H9 (cell line): ENCODE measurements around the gene OTUB2. TPM values are rescaled to one million over a fixed set of nuclear protein-coding genes. Genes with fewer than 3 reads are reported as not detected.
A peak's percentile ranks its signal among the peaks of the same experiment; 100 is the strongest.

ENCODE experiments used
- DNase-seq: peaks from one replicate; pipeline ENCODE4 v3.0.0-alpha.2; 2017
- H2AFZ ChIP-seq: one replicate; pipeline ENCODE4 v1.6.1; 2013; ENCODE audit warnings: mild to moderate bottlenecking, low read length, control low read depth, moderate library complexity
- H2AK5ac ChIP-seq: 2 replicates; pipeline ENCODE4 v1.6.1; 2013; ENCODE audit warnings: low read length, control low read depth, mixed read lengths; ENCODE audit not compliant: insufficient read length
- H2BK120ac ChIP-seq: one replicate; pipeline ENCODE4 v1.6.1; 2013; ENCODE audit warnings: low read depth, mild to moderate bottlenecking, low read length, control low read depth, inconsistent platforms; ENCODE audit not compliant: poor library complexity, severe bottlenecking
- H2BK12ac ChIP-seq: 2 replicates; pipeline ENCODE4 v1.6.1; 2013; ENCODE audit warnings: low read length, control low read depth, mixed read lengths, low read depth; ENCODE audit not compliant: insufficient read length
- H2BK15ac ChIP-seq: 2 replicates; pipeline ENCODE4 v1.6.1; 2013; ENCODE audit warnings: low read depth, low read length, control low read depth
- H2BK20ac ChIP-seq: one replicate; pipeline ENCODE4 v1.6.1; 2013; ENCODE audit warnings: low read depth, mild to moderate bottlenecking, low read length, control low read depth, inconsistent platforms; ENCODE audit not compliant: poor library complexity, severe bottlenecking
- H2BK5ac ChIP-seq: 2 replicates; pipeline ENCODE4 v1.6.1; 2013; ENCODE audit warnings: low read length, control low read depth, mixed read lengths; ENCODE audit not compliant: insufficient read length
- H3K14ac ChIP-seq: 2 replicates; pipeline ENCODE4 v1.6.1; 2013; ENCODE audit warnings: low read length, control low read depth; ENCODE audit not compliant: insufficient read depth
- H3K18ac ChIP-seq: 2 replicates; pipeline ENCODE4 v1.6.1; 2013; ENCODE audit warnings: low read depth, mild to moderate bottlenecking, mixed read lengths, low read length, control low read depth; ENCODE audit not compliant: insufficient read length
- H3K23ac ChIP-seq: 2 replicates; pipeline ENCODE4 v1.6.1; 2013; ENCODE audit warnings: low read length, control low read depth, mixed read lengths, low read depth; ENCODE audit not compliant: insufficient read length
- H3K23me2 ChIP-seq: 2 replicates; pipeline ENCODE4 v1.6.1; 2013; ENCODE audit warnings: low read depth, mild to moderate bottlenecking, mixed read lengths, low read length, control low read depth; ENCODE audit not compliant: insufficient read length, poor library complexity, severe bottlenecking
- H3K27ac ChIP-seq: 2 replicates; pipeline ENCODE4 v1.5.1; 2013; ENCODE audit warnings: low read length, control low read depth, mixed read lengths, low read depth; ENCODE audit not compliant: insufficient read length
- H3K27me3 ChIP-seq: 2 replicates; pipeline ENCODE4 v1.6.1; 2013; ENCODE audit warnings: low read length, control low read depth, inconsistent platforms; ENCODE audit not compliant: insufficient read depth
- H3K4ac ChIP-seq: 2 replicates; pipeline ENCODE4 v1.6.1; 2013; ENCODE audit warnings: low read depth, mild to moderate bottlenecking, control low read depth, inconsistent platforms, low read length, moderate library complexity
- H3K4me1 ChIP-seq: 2 replicates; pipeline ENCODE4 v1.6.1; 2013; ENCODE audit warnings: low read length, control low read depth, inconsistent platforms; ENCODE audit not compliant: insufficient read depth
- H3K4me2 ChIP-seq: 2 replicates; pipeline ENCODE4 v1.6.1; 2013; ENCODE audit warnings: low read length, control low read depth, mixed read lengths; ENCODE audit not compliant: insufficient read length, insufficient read depth
- H3K56ac ChIP-seq: 2 replicates; pipeline ENCODE4 v1.6.1; 2013; ENCODE audit warnings: low read depth, mild to moderate bottlenecking, mixed read lengths, low read length, control low read depth; ENCODE audit not compliant: insufficient read length
- H3K79me1 ChIP-seq: 2 replicates; pipeline ENCODE4 v1.6.1; 2013; ENCODE audit warnings: low read depth, mild to moderate bottlenecking, moderate library complexity, low read length, control low read depth, inconsistent platforms; ENCODE audit not compliant: insufficient read depth, poor library complexity, severe bottlenecking
- H3K79me2 ChIP-seq: 2 replicates; pipeline ENCODE4 v1.6.1; 2013; ENCODE audit warnings: low read length, control low read depth, inconsistent platforms; ENCODE audit not compliant: insufficient read depth
- H3K9ac ChIP-seq: 2 replicates; pipeline ENCODE4 v1.6.1; 2013; ENCODE audit warnings: low read length, control low read depth, mixed read lengths; ENCODE audit not compliant: insufficient read length; ENCODE audit errors: extremely low read depth
- H3K9me3 ChIP-seq: one replicate; pipeline ENCODE4 v1.6.1; 2013; ENCODE audit warnings: low read depth, low read length, inconsistent platforms; ENCODE audit not compliant: control insufficient read depth
- H3T11ph ChIP-seq: one replicate; pipeline ENCODE4 v1.6.1; 2013; ENCODE audit warnings: mild to moderate bottlenecking, low read length, control low read depth, inconsistent platforms
- H4K20me1 ChIP-seq: one replicate; pipeline ENCODE4 v1.6.1; 2013; ENCODE audit not compliant: control insufficient read depth, insufficient read length, insufficient read depth
- H4K5ac ChIP-seq: 2 replicates; pipeline ENCODE4 v1.6.1; 2013; ENCODE audit warnings: low read depth, mild to moderate bottlenecking, mixed read lengths, low read length, control low read depth; ENCODE audit not compliant: insufficient read length
- H4K8ac ChIP-seq: replicated peaks from 2 replicates; pipeline ENCODE4 v1.6.1; 2013; ENCODE audit warnings: low read length, control low read depth, mixed read lengths, low read depth; ENCODE audit not compliant: insufficient read length
- H4K91ac ChIP-seq: 2 replicates; pipeline ENCODE4 v1.6.1; 2013; ENCODE audit warnings: low read depth, mild to moderate bottlenecking, moderate library complexity, mixed read lengths, low read length, control low read depth; ENCODE audit not compliant: insufficient read length
- H3K27ac Mint-ChIP-seq, 3 experiments: 2 replicates in 2 of 3; 3 replicates in 1 of 3; pipeline ENCODE4 v1.8.0; 2020 to 2021; ENCODE audit warnings: mixed read lengths in 3 of 3, mild to moderate bottlenecking in 1 of 3, moderate library complexity in 1 of 3
- H3K27me3 Mint-ChIP-seq: 2 replicates; pipeline ENCODE4 v1.8.0; 2021; ENCODE audit warnings: low read depth, mild to moderate bottlenecking, moderate library complexity, mixed read lengths
- H3K36me3 Mint-ChIP-seq, 3 experiments: 2 replicates in 2 of 3; 3 replicates in 1 of 3; pipeline ENCODE4 v1.8.0; 2020 to 2021; ENCODE audit warnings: low read depth in 3 of 3, mixed read lengths in 3 of 3; ENCODE audit not compliant: insufficient read depth in 1 of 3
- H3K4me1 Mint-ChIP-seq, 2 experiments: 2 replicates each; pipeline ENCODE4 v1.8.0; 2020; ENCODE audit warnings: mixed read lengths in 2 of 2
- H3K4me3 Mint-ChIP-seq, 2 experiments: 2 replicates in 1 of 2; 3 replicates in 1 of 2; pipeline ENCODE4 v1.8.0; 2020 to 2021; ENCODE audit warnings: mild to moderate bottlenecking in 2 of 2, mixed read lengths in 2 of 2, moderate library complexity in 1 of 2
- H3K9me3 Mint-ChIP-seq, 2 experiments: 2 replicates in 1 of 2; 3 replicates in 1 of 2; pipeline ENCODE4 v1.8.0; 2020; ENCODE audit warnings: mild to moderate bottlenecking in 2 of 2, mixed read lengths in 2 of 2, moderate library complexity in 1 of 2
- WGBS: extraction: QIAGEN DNeasy Blood & Tissue Kit; methylation state at CpG from one replicate; pipeline ENCODE4 v1.1.7; 2013; ENCODE audit warnings: missing lambda C conversion rate, low lambda C conversion rate, mixed read lengths; ENCODE audit not compliant: insufficient read length; ENCODE audit errors: extremely low coverage; 5-methylcytosine and 5-hydroxymethylcytosine counted together
- total RNA-seq: library from RNA; stranded (reverse); gene quantifications from 2 replicates; pipeline ENCODE4 v1.2.1, GENCODE V29; 2021
- TF ChIP-seq, protein P1 (sequence below): fragments of 200-600 bp; sonication (generic); conservative IDR thresholded peaks from 3 replicates; pipeline ENCODE4 v1.8.0; 2021; ENCODE audit warnings: antibody characterized with exemption, mild to moderate bottlenecking

The OTUB2 gene
- total RNA-seq, 1 experiment from 2014 or later = 3.6 TPM

GRCh38 chr14:94041551-94042346 is 15.6 kb downstream of the OTUB2 start:
- Mint-ChIP-seq H3K36me3 (peaks cover 0 to 47% (median 37%) of the 10 kb centered on the region in 3 experiments), H3K27ac (peak overlapping the region; percentile 27 to 87 (median 55); a peak in 3 of 7 replicates), H3K4me3 (no peak overlapping the region), H3K9me3 (no peaks in the 10 kb centered on the region), H3K4me1 (peaks cover 4 to 9% of the 10 kb centered on the region in 2 experiments; a peak in 2 of 4 replicates), H3K27me3 (no peaks in the 10 kb centered on the region)
- H3K18ac ChIP-seq = no peak overlapping the region
- no peaks in the 10 kb centered on the region for H3K4me1 ChIP-seq
- no peaks in the 10 kb centered on the region for H3K79me2 ChIP-seq
- no peak overlapping the region for H3K27ac ChIP-seq
- H2BK12ac ChIP-seq = no peak overlapping the region
- no peaks in the 10 kb centered on the region for H3K23me2 ChIP-seq
- H3T11ph ChIP-seq = no peak overlapping the region
- H3K56ac ChIP-seq = no peak overlapping the region
- no peak overlapping the region for H2AK5ac ChIP-seq
- H4K91ac ChIP-seq = no peak overlapping the region
- no peak for DNase-seq
- no CpG with 5 or more reads among the region's 18 CpGs for WGBS
- H2BK20ac ChIP-seq = no peak overlapping the region
- H4K5ac ChIP-seq = no peak overlapping the region
- no peaks in the 10 kb centered on the region for H3K9me3 ChIP-seq
- H2BK15ac ChIP-seq = no peak overlapping the region
- TF ChIP-seq, protein P1, sequence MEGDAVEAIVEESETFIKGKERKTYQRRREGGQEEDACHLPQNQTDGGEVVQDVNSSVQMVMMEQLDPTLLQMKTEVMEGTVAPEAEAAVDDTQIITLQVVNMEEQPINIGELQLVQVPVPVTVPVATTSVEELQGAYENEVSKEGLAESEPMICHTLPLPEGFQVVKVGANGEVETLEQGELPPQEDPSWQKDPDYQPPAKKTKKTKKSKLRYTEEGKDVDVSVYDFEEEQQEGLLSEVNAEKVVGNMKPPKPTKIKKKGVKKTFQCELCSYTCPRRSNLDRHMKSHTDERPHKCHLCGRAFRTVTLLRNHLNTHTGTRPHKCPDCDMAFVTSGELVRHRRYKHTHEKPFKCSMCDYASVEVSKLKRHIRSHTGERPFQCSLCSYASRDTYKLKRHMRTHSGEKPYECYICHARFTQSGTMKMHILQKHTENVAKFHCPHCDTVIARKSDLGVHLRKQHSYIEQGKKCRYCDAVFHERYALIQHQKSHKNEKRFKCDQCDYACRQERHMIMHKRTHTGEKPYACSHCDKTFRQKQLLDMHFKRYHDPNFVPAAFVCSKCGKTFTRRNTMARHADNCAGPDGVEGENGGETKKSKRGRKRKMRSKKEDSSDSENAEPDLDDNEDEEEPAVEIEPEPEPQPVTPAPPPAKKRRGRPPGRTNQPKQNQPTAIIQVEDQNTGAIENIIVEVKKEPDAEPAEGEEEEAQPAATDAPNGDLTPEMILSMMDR = no peak
- H3K4ac ChIP-seq = no peak overlapping the region
- H3K14ac ChIP-seq = no peak overlapping the region
- no peak overlapping the region for H2BK5ac ChIP-seq
- H4K20me1 ChIP-seq = no peaks in the 10 kb centered on the region
- no peak overlapping the region for H3K9ac ChIP-seq
- no peaks in the 10 kb centered on the region for H3K79me1 ChIP-seq
- no peak overlapping the region for H4K8ac ChIP-seq
- no peak overlapping the region for H3K23ac ChIP-seq
- no peaks in the 10 kb centered on the region for H3K27me3 ChIP-seq
- H2AFZ ChIP-seq = no peak overlapping the region
- no peak overlapping the region for H3K4me2 ChIP-seq
- H2BK120ac ChIP-seq = no peak overlapping the region
